Right cardiac atrium (tissue), 5 donors: Measurements from ENCODE around the gene ASIC3. TPM values are rescaled to one million over a fixed set of nuclear protein-coding genes. Genes with fewer than 3 reads are reported as not detected.
A peak's percentile ranks its signal among the peaks of the same experiment; 100 is the strongest.

Experiments
- ATAC-seq, 2 donors: fragments of 200-7000 bp; cut with Tn5 transposase; one replicate each; pipeline versions ENCODE4 v1.8.0 to v1.9.1; 2020; ENCODE audit warnings: moderate library complexity in 2 of 2, mild to moderate bottlenecking in 1 of 2
- DNase-seq, 3 donors: peaks; one replicate each; pipeline ENCODE4 v3.0.0-alpha.2; 2020
- H3K27ac ChIP-seq: one replicate; pipeline ENCODE4 v1.5.1; 2013; ENCODE audit warnings: mild to moderate bottlenecking, low read length, control low read depth, moderate library complexity
- H3K27me3 ChIP-seq: one replicate; pipeline ENCODE4 v1.6.1; 2013; ENCODE audit not compliant: control insufficient read depth, insufficient read depth
- H3K4me1 ChIP-seq: one replicate; pipeline ENCODE4 v1.6.1; 2013; ENCODE audit warnings: low read length; ENCODE audit not compliant: control insufficient read depth, insufficient read depth
- H3K4me3 ChIP-seq: one replicate; pipeline ENCODE4 v1.5.1; 2013; ENCODE audit warnings: low read length, control low read depth
- H3K9me3 ChIP-seq: one replicate; pipeline ENCODE4 v1.6.1; 2013; ENCODE audit warnings: low read length; ENCODE audit not compliant: control insufficient read depth
- WGBS: extraction: QIAGEN DNeasy Blood & Tissue Kit; methylation state at CpG from one replicate; pipeline ENCODE4 v1.1.7; 2013; 5-methylcytosine and 5-hydroxymethylcytosine counted together
- intact Hi-C, 4 donors: fragments of 100-400 bp; cut with DNase I; formaldehyde crosslinking; loops; one replicate each; pipeline versions ENCODE4 v1.11.0 to v1.14.0; 2022 to 2023
- polyA plus RNA-seq: library from polyadenylated mRNA; stranded (reverse); fragments of 200-250 nt; gene quantifications from one replicate; pipeline ENCODE4 v1.2.3, GENCODE V29; 2013
- total RNA-seq, 4 donors: library from RNA; stranded (reverse); fragmentation: NEBNext Ultra II Directional; extraction: Animal tissue kit (Norgen Biotek cat#: 25700); gene quantifications; one replicate each; pipeline ENCODE4 v1.2.1, GENCODE V29; 2021
- donor health status: healthy with polysubstance abuse.
- donor health status: DM: no; HTN: yes; CAD: no.
- donor health status: DM: no; HTN: no; CAD: no.
- donor health status: DM: no; HTN: yes; CAD: no; lungs with severe emphysema.
- donor health status: DM: yes; HTN: yes; CAD: no.

Gene ASIC3
- total and polyA plus RNA-seq, 5 donors = 4.0 to 6.5 (median 5.3) TPM

GRCh38 chr7:151013733-151014497 lies 34.4 kb upstream of the ASIC3 start:
- ATAC-seq (peak; percentile 0 to 14), DNase-seq (peak; percentile 77 to 91 (median 90))
- WGBS = 30% methylated on average over 55 of the region's 55 CpGs
- no peak overlapping the region for H3K27ac ChIP-seq
- H3K4me1 ChIP-seq = peaks cover 6% of the 10 kb centered on the region
- no peaks in the 10 kb centered on the region for H3K9me3 ChIP-seq
- intact Hi-C loops = loop anchor here in 1 of 4 donors (10.0 kb wide), 1 partner anchor 101 kb away; no protein-coding TSS in a partner anchor
- no peak overlapping the region for H3K4me3 ChIP-seq
- H3K27me3 ChIP-seq = no peaks in the 10 kb centered on the region

- Histone ChIP-seq H3K27me3 (no peaks in the 10 kb centered on the region), H3K27ac (no peak overlapping the region), H3K9me3 (no peaks in the 10 kb centered on the region), H3K4me3 (no peak overlapping the region), H3K4me1 (peaks cover 8% of the 10 kb centered on the region)
- DNase-seq (peak in 1 of 3 donors; percentile 37), ATAC-seq (no peak)
- WGBS = 77% methylated on average over 8 of the region's 8 CpGs
- intact Hi-C loops = loop anchor here in 1 of 4 donors (10.0 kb wide), 1 partner anchor 100 kb away; no protein-coding TSS in a partner anchor
Observed at GRCh38 chr7:151014950-151015349, 33.4 kb upstream of the ASIC3 start.

GRCh38 chr7:151015967-151016366 lies 32.4 kb upstream of the ASIC3 start:
- WGBS = 74% methylated on average over 5 of the region's 5 CpGs
- Histone ChIP-seq H3K27me3 (no peaks in the 10 kb centered on the region), H3K4me3 (no peak overlapping the region), H3K27ac (no peak overlapping the region), H3K4me1 (peaks cover 8% of the 10 kb centered on the region), H3K9me3 (no peaks in the 10 kb centered on the region)
- DNase-seq = peak in 1 of 3 donors; percentile 48
- peak in 1 of 2 donors; percentile 11 for ATAC-seq
- intact Hi-C loops = loop anchor here in 1 of 4 donors (10.0 kb wide), 1 partner anchor 99 kb away; no protein-coding TSS in a partner anchor

GRCh38 chr7:151016505-151016904 lies 31.8 kb upstream of the ASIC3 start:
- ATAC-seq (peak in 1 of 2 donors; percentile 0), DNase-seq (peak in 1 of 3 donors; percentile 53)
- Histone ChIP-seq H3K4me1 (peaks cover 8% of the 10 kb centered on the region), H3K4me3 (no peak overlapping the region), H3K9me3 (no peaks in the 10 kb centered on the region), H3K27ac (no peak overlapping the region), H3K27me3 (no peaks in the 10 kb centered on the region)
- 83% methylated on average over 8 of the region's 8 CpGs for WGBS
- intact Hi-C loops = loop anchor here in 1 of 4 donors (10.0 kb wide), 1 partner anchor 98 kb away; no protein-coding TSS in a partner anchor

- H3K9me3 ChIP-seq = no peaks in the 10 kb centered on the region
- intact Hi-C loops = loop anchor here in 1 of 4 donors (10.0 kb wide), 1 partner anchor 98 kb away; no protein-coding TSS in a partner anchor
- 80% methylated on average over 15 of the region's 15 CpGs for WGBS
- H3K27ac ChIP-seq = no peak overlapping the region
- peak in 1 of 2 donors; percentile 3 for ATAC-seq
- peaks cover 8% of the 10 kb centered on the region for H3K4me1 ChIP-seq
- DNase-seq = peak in 1 of 3 donors; percentile 37
- H3K4me3 ChIP-seq = no peak overlapping the region
- H3K27me3 ChIP-seq = no peaks in the 10 kb centered on the region
Observed at GRCh38 chr7:151016942-151017341, 31.4 kb upstream of the ASIC3 start.

DNA sequence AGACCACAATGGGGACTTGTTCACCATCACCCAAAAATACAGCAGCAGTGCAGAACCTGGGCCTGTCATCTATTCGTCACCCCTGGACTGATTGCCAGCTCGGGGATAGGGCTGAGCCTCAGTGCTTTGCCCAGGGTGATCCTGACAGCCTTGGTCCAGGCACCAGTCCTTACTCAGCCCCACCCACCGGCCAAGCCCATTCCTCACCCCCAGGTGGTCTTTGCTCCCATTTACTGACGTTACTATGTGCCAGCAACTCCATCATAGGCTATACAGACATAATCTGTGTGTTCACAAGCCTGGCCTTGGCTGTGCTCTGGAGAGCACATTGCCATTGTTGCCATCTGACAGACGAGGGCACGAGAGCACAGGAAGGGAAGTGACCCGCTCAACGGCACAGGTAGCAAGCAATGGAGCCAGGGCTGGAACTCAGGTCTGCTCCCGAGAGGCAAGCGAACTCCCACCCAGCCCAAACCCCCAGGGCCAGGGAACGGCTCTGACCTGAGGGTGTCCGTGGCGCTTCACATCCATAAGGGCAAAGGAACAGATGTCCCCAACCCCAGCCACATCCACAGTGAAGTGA lies 30.9 kb upstream of the ASIC3 start:
- no peak overlapping the region for H3K27ac ChIP-seq
- no peaks in the 10 kb centered on the region for H3K27me3 ChIP-seq
- 45% methylated on average over 13 of the region's 13 CpGs for WGBS
- ATAC-seq (peak in 1 of 2 donors; percentile 9), DNase-seq (peak in 1 of 3 donors; percentile 45)
- intact Hi-C loops = loop anchor here in 1 of 4 donors (10.0 kb wide), 1 partner anchor 97 kb away; no protein-coding TSS in a partner anchor
- H3K4me3 ChIP-seq = no peak overlapping the region
- H3K9me3 ChIP-seq = no peaks in the 10 kb centered on the region
- H3K4me1 ChIP-seq = peaks cover 8% of the 10 kb centered on the region

DNA sequence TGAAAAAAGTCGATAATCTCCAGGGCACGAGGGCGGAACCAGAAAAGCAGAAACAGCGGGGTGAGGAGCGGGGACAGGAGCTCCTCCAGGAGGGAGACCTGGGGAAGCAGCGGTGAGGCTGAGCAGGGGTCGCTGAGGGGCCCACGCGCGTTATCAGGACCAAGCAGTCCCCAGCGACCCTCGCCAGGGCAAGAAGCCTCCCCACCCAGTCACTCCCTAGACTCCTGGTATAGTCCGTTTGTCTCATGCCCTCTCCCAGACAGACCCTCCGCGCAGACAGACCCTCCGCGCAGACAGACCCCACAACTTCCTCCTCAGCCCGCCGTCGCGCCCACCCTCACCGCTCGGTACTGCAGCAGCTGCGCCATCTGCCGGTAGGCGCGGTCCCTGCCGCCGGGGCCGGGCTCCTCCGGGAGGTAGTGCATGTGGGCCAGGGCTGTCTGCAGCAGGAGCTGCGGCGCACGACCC lies 30.3 kb upstream of the ASIC3 start:
- intact Hi-C loops = loop anchor here in 1 of 4 donors (10.0 kb wide), 1 partner anchor 97 kb away; no protein-coding TSS in a partner anchor
- Histone ChIP-seq H3K4me1 (peaks cover 8% of the 10 kb centered on the region), H3K27ac (no peak overlapping the region), H3K4me3 (no peak overlapping the region), H3K27me3 (no peaks in the 10 kb centered on the region), H3K9me3 (no peaks in the 10 kb centered on the region)
- ATAC-seq (peak; percentile 52 to 58), DNase-seq (peak; percentile 69 to 91 (median 91))
- WGBS = 3% methylated on average over 34 of the region's 34 CpGs

DNA sequence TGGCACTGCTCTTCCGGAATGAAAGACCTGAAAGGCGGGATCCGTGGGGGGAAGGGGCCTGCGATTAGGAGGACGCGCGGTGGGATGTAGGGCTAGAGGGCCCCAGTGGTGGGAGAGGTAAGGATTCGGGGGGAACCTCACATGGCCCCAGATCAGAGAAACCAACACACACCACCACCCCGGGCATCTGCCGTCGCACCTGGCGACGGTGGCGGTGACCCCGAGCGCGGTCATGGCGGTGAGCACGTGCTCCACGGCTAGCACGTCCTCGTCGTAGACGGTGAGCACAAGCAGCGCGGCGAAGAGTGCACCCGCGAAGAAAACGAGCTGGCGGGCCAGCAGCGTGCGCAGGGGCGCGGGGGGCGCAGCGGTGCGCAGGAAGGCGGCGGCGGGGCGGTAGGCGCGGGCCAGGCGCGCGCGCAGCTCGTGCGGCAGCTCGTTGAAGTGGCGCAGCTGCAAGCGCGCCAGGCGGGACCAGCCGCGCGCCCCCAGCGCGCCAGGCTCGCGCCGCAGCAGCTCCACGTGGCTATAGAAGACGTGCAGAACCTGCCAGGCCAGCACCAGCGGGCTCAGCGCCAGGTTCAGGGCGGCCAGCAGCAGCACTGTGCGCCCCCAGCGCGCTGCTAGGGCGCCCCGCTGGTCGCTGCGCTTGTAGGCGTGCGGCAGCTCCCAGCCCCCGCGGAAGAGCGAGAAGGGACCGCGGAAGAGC lies 29.8 kb upstream of the ASIC3 start:
- Histone ChIP-seq H3K27me3 (no peaks in the 10 kb centered on the region), H3K4me3 (peak overlapping the region; percentile 1), H3K4me1 (peaks cover 8% of the 10 kb centered on the region), H3K27ac (no peak overlapping the region), H3K9me3 (no peaks in the 10 kb centered on the region)
- under 1% methylated on average over 82 of the region's 82 CpGs for WGBS
- DNase-seq (peak in 2 of 3 donors; percentile 68 to 75), ATAC-seq (peak in 1 of 2 donors; percentile 0)
- intact Hi-C loops = loop anchor here in 1 of 4 donors (10.0 kb wide), 1 partner anchor 96 kb away; no protein-coding TSS in a partner anchor

- no peak for ATAC-seq
- Histone ChIP-seq H3K27me3 (no peaks in the 10 kb centered on the region), H3K4me1 (peaks cover 8% of the 10 kb centered on the region), H3K4me3 (peak overlapping the region; percentile 1), H3K9me3 (no peaks in the 10 kb centered on the region), H3K27ac (no peak overlapping the region)
- 24% methylated on average over 20 of the region's 20 CpGs for WGBS
- intact Hi-C loops = loop anchor here in 1 of 4 donors (10.0 kb wide), 1 partner anchor 96 kb away; no protein-coding TSS in a partner anchor
- no peak for DNase-seq
Observed at GRCh38 chr7:151019130-151019447, 29.2 kb upstream of the ASIC3 start.

- peaks cover 8% of the 10 kb centered on the region for H3K4me1 ChIP-seq
- no peak overlapping the region for H3K4me3 ChIP-seq
- no peaks in the 10 kb centered on the region for H3K9me3 ChIP-seq
- peak in 1 of 3 donors; percentile 47 for DNase-seq
- no peak overlapping the region for H3K27ac ChIP-seq
- WGBS = 46% methylated on average over 7 of the region's 7 CpGs
- no peaks in the 10 kb centered on the region for H3K27me3 ChIP-seq
- intact Hi-C loops = loop anchor here in 2 of 4 donors (10.0 kb wide), 2 partner anchors 65 to 95 kb away; partner anchors contain the start of genes AGAP3 (in 1 of the 2), FASTK (in 1 of the 2) and TMUB1 (in 1 of the 2)
- no peak for ATAC-seq
Observed at GRCh38 chr7:151020231-151020630, 28.1 kb upstream of the ASIC3 start.
